GM23338 (cell line): ENCODE measurements around the gene WDR41. TPM values are rescaled to one million over a fixed set of nuclear protein-coding genes. Genes with fewer than 3 reads are reported as not detected.
"Not testable (repeated sequence)": the region's sequence is repeated elsewhere in the genome, so short reads cannot be mapped to it uniquely, and the experiment has no call there.

Experiments used
- ATAC-seq: fragments of 200-7000 bp; cut with Tn5 transposase; 3 replicates; pipeline ENCODE4 v1.9.1; 2020
- DNase-seq: peaks from one replicate; pipeline ENCODE4 v3.0.0-alpha.2; 2015; ENCODE audit warnings: low spot score
- H2AFZ ChIP-seq: fragments of 200-600 bp; sonication (generic); 2 replicates; pipeline ENCODE4 v1.8.0; 2016; ENCODE audit warnings: antibody characterized with exemption, mild to moderate bottlenecking, moderate library complexity
- H3F3A ChIP-seq: fragments of 200-600 bp; sonication (generic); replicated peaks from 2 replicates; pipeline ENCODE4 v1.8.0; 2017; ENCODE audit warnings: antibody characterized with exemption, mixed run types, low read depth
- H3K27ac ChIP-seq: fragments of 200-600 bp; sonication (generic); 2 replicates; pipeline ENCODE4 v1.6.1; 2016; ENCODE audit warnings: low read depth
- H3K27me3 ChIP-seq: fragments of 200-600 bp; sonication (generic); 2 replicates; pipeline ENCODE4 v1.8.0; 2016; ENCODE audit warnings: mild to moderate bottlenecking, mixed run types, moderate library complexity; ENCODE audit not compliant: insufficient read depth
- H3K36me3 ChIP-seq: fragments of 200-600 bp; sonication (generic); 2 replicates; pipeline ENCODE4 v1.8.0; 2016; ENCODE audit warnings: mild to moderate bottlenecking; ENCODE audit not compliant: insufficient read depth
- H3K4me1 ChIP-seq: fragments of 200-600 bp; sonication (generic); 2 replicates; pipeline ENCODE4 v1.8.0; 2016; ENCODE audit warnings: mild to moderate bottlenecking, moderate library complexity; ENCODE audit not compliant: insufficient read depth
- H3K4me2 ChIP-seq: fragments of 200-600 bp; sonication (generic); 2 replicates; pipeline ENCODE4 v1.7.1; 2017; ENCODE audit warnings: mixed run types
- H3K4me3 ChIP-seq: fragments of 200-600 bp; sonication (generic); 2 replicates; pipeline ENCODE4 v1.6.1; 2016; ENCODE audit warnings: mixed run types
- H3K79me2 ChIP-seq: fragments of 200-600 bp; sonication (generic); replicated peaks from 2 replicates; pipeline ENCODE4 v1.8.0; 2017; ENCODE audit warnings: mild to moderate bottlenecking; ENCODE audit not compliant: insufficient read depth
- H3K9me2 ChIP-seq: fragments of 200-600 bp; sonication (generic); 2 replicates; pipeline ENCODE4 v1.8.0; 2017; ENCODE audit not compliant: insufficient read depth
- H4K20me1 ChIP-seq: fragments of 200-600 bp; sonication (generic); replicated peaks from 2 replicates; pipeline ENCODE4 v1.8.0; 2017; ENCODE audit warnings: mild to moderate bottlenecking; ENCODE audit not compliant: insufficient read depth
- H3K27ac Mint-ChIP-seq: 2 replicates; pipeline ENCODE4 v1.8.0; 2020; ENCODE audit warnings: inconsistent platforms, mild to moderate bottlenecking, moderate library complexity, mixed read lengths
- H3K27me3 Mint-ChIP-seq: 3 replicates; pipeline ENCODE4 v1.8.0; 2022; ENCODE audit warnings: low read depth, mild to moderate bottlenecking, moderate library complexity, mixed read lengths, inconsistent platforms; ENCODE audit not compliant: insufficient read depth, poor library complexity
- H3K36me3 Mint-ChIP-seq: 3 replicates; pipeline ENCODE4 v1.8.0; 2021; ENCODE audit warnings: low read depth, mild to moderate bottlenecking, inconsistent platforms, moderate library complexity, mixed read lengths
- H3K4me1 Mint-ChIP-seq: 3 replicates; pipeline ENCODE4 v1.8.0; 2020; ENCODE audit warnings: mild to moderate bottlenecking, inconsistent platforms, mixed read lengths
- H3K4me3 Mint-ChIP-seq: 3 replicates; pipeline ENCODE4 v1.8.0; 2021; ENCODE audit warnings: moderate library complexity, mild to moderate bottlenecking, inconsistent platforms, mixed read lengths
- H3K9me3 Mint-ChIP-seq: 3 replicates; pipeline ENCODE4 v1.8.0; 2020; ENCODE audit warnings: moderate library complexity, mild to moderate bottlenecking, inconsistent platforms, mixed read lengths
- CREB1 ChIP-seq: fragments of 250-450 bp; sonication (Bioruptor Pico); IDR thresholded peaks from 2 replicates; pipeline ENCODE4 v1.5.0; 2020; ENCODE audit warnings: low read depth, mild to moderate bottlenecking, moderate library complexity
- CTCF ChIP-seq, 2 experiments: fragments of 200-600 bp in 1 of 2; sonication (generic) in 1 of 2; conservative IDR thresholded peaks; 2 replicates each; pipeline versions ENCODE4 v1.5.1 to v1.6.1; 2016 to 2017; ENCODE audit warnings: antibody characterized with exemption in 2 of 2, low read depth in 2 of 2, mild to moderate bottlenecking in 2 of 2, moderate library complexity in 1 of 2
- EZH2phosphoT487 ChIP-seq: fragments of 200-600 bp; sonication (generic); IDR thresholded peaks from one replicate; pipeline ENCODE4 v1.8.1; 2018; ENCODE audit warnings: antibody characterized with exemption; ENCODE audit not compliant: unreplicated experiment
- POLR2AphosphoS5 ChIP-seq: IDR thresholded peaks from 2 replicates; pipeline ENCODE4 v1.6.1; 2016; ENCODE audit warnings: antibody characterized with exemption, low read depth
- STAT1 ChIP-seq: IDR thresholded peaks from one replicate; pipeline ENCODE4 v1.6.1; 2016; ENCODE audit warnings: antibody characterized with exemption; ENCODE audit not compliant: unreplicated experiment
- ZNF462 ChIP-seq: fragments of 250-450 bp; sonication (Bioruptor Pico); IDR thresholded peaks from 2 replicates; pipeline ENCODE4 v1.5.0; 2020; ENCODE audit warnings: mild to moderate bottlenecking, moderate library complexity
- polyA plus RNA-seq: library from polyadenylated mRNA; unstranded; fragments of >200 nt; fragmentation: Nextera tagmentation; extraction: Ambion mirVana; gene quantifications from 2 replicates; pipeline ENCODE4 v1.2.1, GENCODE V29; 2016
- total RNA-seq: library from RNA; depleted of rRNA; stranded (reverse); fragments of >200 nt; shearing (Covaris generic); gene quantifications from 2 replicates; pipeline ENCODE4 v1.2.3, GENCODE V29; 2014

WDR41 gene
- total and polyA plus RNA-seq, 2 experiments from 2014 or later = 19.1 to 40.4 TPM

GRCh38 chr5:77483682-77484081, 8.4 kb downstream of the WDR41 start (continued):
- no peak for TF ChIP-seq ZNF462 (CRISPR knock-in tag)
- TF ChIP-seq STAT1 = no peak
- no peak for TF ChIP-seq CREB1 (CRISPR knock-in tag)
- TF ChIP-seq EZH2phosphoT487 = no peak
- TF ChIP-seq POLR2AphosphoS5 = no peak
- TF ChIP-seq CTCF (conservative IDR thresholded peaks at IDR 0.05; ENCODE audit: low read depth in 2 of 2) = no peak

- peaks cover 43% of the 10 kb centered on the region for H3K36me3 Mint-ChIP-seq
- not testable (repeated sequence) for H3K36me3 ChIP-seq, H3K9me2 ChIP-seq, H4K20me1 ChIP-seq, ATAC-seq, H3K4me1 ChIP-seq, H3K4me2 ChIP-seq, H3K27ac Mint-ChIP-seq, H3K4me3 Mint-ChIP-seq, H3K4me1 Mint-ChIP-seq, H3K27me3 ChIP-seq, H3K27me3 Mint-ChIP-seq, H3F3A ChIP-seq, H2AFZ ChIP-seq, DNase-seq, H3K79me2 ChIP-seq, H3K4me3 ChIP-seq, H3K27ac ChIP-seq
- H3K9me3 Mint-ChIP-seq = peaks cover 30% of the 10 kb centered on the region; the same call in 2 of the 3 replicates
Measured at GRCh38 chr5:77475041-77475440, 17.1 kb downstream of the WDR41 start.

GRCh38 chr5:77468875-77469274, 23.2 kb downstream of the WDR41 start:
- H3K36me3 ChIP-seq, H3K4me2 ChIP-seq, H3K4me3 ChIP-seq, H3K4me1 ChIP-seq, H3K9me3 Mint-ChIP-seq, H3K4me3 Mint-ChIP-seq, H3K27ac Mint-ChIP-seq, H2AFZ ChIP-seq, H3F3A ChIP-seq, H3K4me1 Mint-ChIP-seq, H3K9me2 ChIP-seq, H4K20me1 ChIP-seq, H3K79me2 ChIP-seq, H3K27me3 Mint-ChIP-seq, H3K27ac ChIP-seq, DNase-seq, H3K27me3 ChIP-seq, ATAC-seq: not testable (repeated sequence)
- peaks cover 15% of the 10 kb centered on the region; the same call in 2 of the 3 replicates for H3K36me3 Mint-ChIP-seq
